SK-N-SH (cell line): ENCODE data around the gene MAML3. TPM values are rescaled to one million over a fixed set of nuclear protein-coding genes. Genes with fewer than 3 reads are reported as not detected.

Source experiments
- CTCF ChIA-PET: fragments of 300-600, 350-600 bp; formaldehyde crosslinking; extraction: SDS; loops from one replicate; lab custom pipeline; 2021; lab: Yijun Ruan, JAX
- POLR2A ChIA-PET: fragments of 350-600 bp; sonication (Branson Sonifier 250); formaldehyde crosslinking; extraction: SDS; loops from one replicate; lab custom pipeline; 2020; ENCODE audit warnings: antibody characterized with exemption, inconsistent platforms; lab: Yijun Ruan, JAX
- DNase-seq: peaks from one replicate; pipeline ENCODE4 v3.0.0; 2012
- H2AFZ ChIP-seq: fragments of 200-600 bp; sonication (generic); 2 replicates; pipeline ENCODE4 v1.8.1; 2016; ENCODE audit warnings: antibody characterized with exemption, mild to moderate bottlenecking, low read depth
- H3F3A ChIP-seq: fragments of 200-600 bp; sonication (generic); replicated peaks from 2 replicates; pipeline ENCODE3; 2016; ENCODE audit warnings: antibody characterized with exemption, mild to moderate bottlenecking; ENCODE audit not compliant: insufficient read depth
- H3K27ac ChIP-seq, 2 experiments: fragments of 200-500 bp in 1 of 2; fragments of 200-600 bp in 1 of 2; sonication (Bioruptor generic) in 1 of 2; sonication (generic), shearing (Covaris generic) in 1 of 2; 2 replicates each; pipeline versions ENCODE4 v1.5.1 to v1.6.1; 2014 to 2016; ENCODE audit warnings: low read depth in 2 of 2, inconsistent platforms in 1 of 2, low read length in 1 of 2, mild to moderate bottlenecking in 1 of 2, mixed read lengths in 1 of 2
- H3K27me3 ChIP-seq: fragments of 200-600 bp; sonication (generic), shearing (Covaris generic); 2 replicates; pipeline ENCODE4 v1.6.1; 2016; ENCODE audit warnings: mixed run types; ENCODE audit not compliant: insufficient read depth
- H3K36me3 ChIP-seq, 2 experiments: fragments of 200-500 bp in 1 of 2; fragments of 200-600 bp in 1 of 2; sonication (Bioruptor generic) in 1 of 2; sonication (generic) in 1 of 2; replicated peaks in 1 of 2; 2 replicates each; pipeline versions ENCODE3 to v1.5.1; 2014 to 2016; ENCODE audit warnings: low read length in 1 of 2, mild to moderate bottlenecking in 1 of 2; ENCODE audit not compliant: insufficient read depth in 2 of 2, control insufficient read depth in 1 of 2
- H3K4me1 ChIP-seq, 2 experiments: fragments of 200-500 bp in 1 of 2; fragments of 200-600 bp in 1 of 2; sonication (Bioruptor generic) in 1 of 2; sonication (generic), shearing (Covaris generic) in 1 of 2; 2 replicates each; pipeline versions ENCODE4 v1.5.1 to v1.6.1; 2014 to 2016; ENCODE audit warnings: low read depth in 1 of 2, low read length in 1 of 2, mixed run types in 1 of 2; ENCODE audit not compliant: insufficient read depth in 2 of 2, control insufficient read depth in 1 of 2
- H3K4me2 ChIP-seq: fragments of 200-600 bp; sonication (generic), shearing (Covaris generic); 2 replicates; pipeline ENCODE4 v1.6.1; 2017; ENCODE audit warnings: mixed run types
- H3K4me3 ChIP-seq, 2 experiments: fragments of 200-500 bp in 1 of 2; fragments of 200-600 bp in 1 of 2; sonication (Bioruptor generic) in 1 of 2; sonication (generic), shearing (Covaris generic) in 1 of 2; 2 replicates each; pipeline versions ENCODE4 v1.5.1 to v1.8.1; 2014 to 2016; ENCODE audit warnings: low read depth in 2 of 2, inconsistent platforms in 1 of 2, low read length in 1 of 2, mild to moderate bottlenecking in 1 of 2, mixed read lengths in 1 of 2, moderate library complexity in 1 of 2
- H3K79me2 ChIP-seq: fragments of 200-600 bp; sonication (generic); 2 replicates; pipeline ENCODE4 v1.8.1; 2017; ENCODE audit warnings: mild to moderate bottlenecking; ENCODE audit not compliant: insufficient read depth
- H3K9ac ChIP-seq: fragments of 200-600 bp; sonication (generic); 2 replicates; pipeline ENCODE4 v1.6.1; 2017; ENCODE audit warnings: mixed run types
- H3K9me2 ChIP-seq: fragments of 200-600 bp; sonication (generic); 2 replicates; pipeline ENCODE4 v1.6.1; 2017; ENCODE audit warnings: mixed run types
- H3K9me3 ChIP-seq: fragments of 200-600 bp; sonication (generic); 2 replicates; pipeline ENCODE4 v1.6.1; 2017; ENCODE audit warnings: mixed run types, mild to moderate bottlenecking, moderate library complexity
- H4K20me1 ChIP-seq: fragments of 200-600 bp; sonication (generic); 2 replicates; pipeline ENCODE4 v1.6.1; 2017; ENCODE audit warnings: mild to moderate bottlenecking, mixed run types; ENCODE audit not compliant: insufficient read depth
- EZH2phosphoT487 ChIP-seq: fragments of 200-600 bp; sonication (generic); IDR thresholded peaks from 2 replicates; pipeline ENCODE4 v1.6.1; 2017; ENCODE audit warnings: low read depth, mixed run types, mild to moderate bottlenecking, antibody characterized with exemption, moderate library complexity, borderline replicate concordance
- FOSL2 ChIP-seq: IDR thresholded peaks from 2 replicates; pipeline ENCODE4 v1.4.0; 2012; ENCODE audit warnings: low read depth, mild to moderate bottlenecking, moderate library complexity, borderline replicate concordance
- GATA2 ChIP-seq: sonication (generic); formaldehyde crosslinking; IDR thresholded peaks from 2 replicates; pipeline ENCODE4 v1.5.0; 2020; ENCODE audit warnings: mild to moderate bottlenecking, missing genetic modification reagents
- IRF3 ChIP-seq: fragments of 150-350 bp; IDR thresholded peaks from 2 replicates; pipeline ENCODE4 v1.6.1; 2016; ENCODE audit warnings: mild to moderate bottlenecking, low read depth, low read length
- MEF2A ChIP-seq: IDR thresholded peaks from 2 replicates; pipeline ENCODE4 v1.4.0; 2012; ENCODE audit warnings: low read depth, borderline replicate concordance
- NRF1 ChIP-seq: IDR thresholded peaks from 2 replicates; pipeline ENCODE4 v1.6.1; 2012; ENCODE audit warnings: low read depth, mild to moderate bottlenecking, low read length
- POLR2AphosphoS5 ChIP-seq: IDR thresholded peaks from 2 replicates; pipeline ENCODE4 v1.6.1; 2012; ENCODE audit warnings: low read depth, low read length
- RAD21 ChIP-seq: IDR thresholded peaks from 2 replicates; pipeline ENCODE4 v1.6.1; 2012; ENCODE audit warnings: mild to moderate bottlenecking, low read length
- RCOR1 ChIP-seq: fragments of 150-350 bp; IDR thresholded peaks from 2 replicates; pipeline ENCODE4 v1.6.1; 2017; ENCODE audit warnings: antibody characterized with exemption, low read length
- RFX5 ChIP-seq: IDR thresholded peaks from 2 replicates; pipeline ENCODE4 v1.6.1; 2012; ENCODE audit warnings: mild to moderate bottlenecking, improper control_type of control experiment, low read length
- SIN3A ChIP-seq: IDR thresholded peaks from 2 replicates; pipeline ENCODE4 v1.6.1; 2012; ENCODE audit warnings: low read depth, mild to moderate bottlenecking, low read length, moderate library complexity, borderline replicate concordance
- TCF12 ChIP-seq: IDR thresholded peaks from 2 replicates; pipeline ENCODE4 v1.4.0; 2012
- TEAD4 ChIP-seq: IDR thresholded peaks from 2 replicates; pipeline ENCODE4 v1.4.0; 2012; ENCODE audit warnings: mild to moderate bottlenecking, borderline replicate concordance; ENCODE audit not compliant: insufficient read depth
- USF1 ChIP-seq: IDR thresholded peaks from 2 replicates; pipeline ENCODE4 v1.4.0; 2012; ENCODE audit warnings: low read depth, borderline replicate concordance
- WGBS: methylation state at CpG from one replicate; pipeline ENCODE4 v1.1.6; 2017; ENCODE audit warnings: low lambda C conversion rate; 5-methylcytosine and 5-hydroxymethylcytosine counted together
- polyA plus RNA-seq, 3 experiments: library from polyadenylated mRNA; depleted of rRNA; stranded (reverse); fragments of >200 nt; gene quantifications; 2 replicates each; pipeline ENCODE4 v1.2.3, GENCODE V29; 2012
- TF ChIP-seq, protein P1 (sequence below): IDR thresholded peaks from 2 replicates; pipeline ENCODE4 v1.6.1; 2012; ENCODE audit warnings: mild to moderate bottlenecking, low read depth, low read length, moderate library complexity
- TF ChIP-seq, protein P2 (sequence below): fragments of 150-350 bp; IDR thresholded peaks from 2 replicates; pipeline ENCODE4 v1.6.1; 2017; ENCODE audit warnings: antibody characterized with exemption, low read length, low read depth, borderline replicate concordance

The MAML3 gene
- polyA plus RNA-seq, 1 of the 3 experiments (the other 2 are of a cell fraction), result 5.3 TPM

GRCh38 chr4:140081641-140082390 is 72.2 kb downstream of the MAML3 start (continued):
- TF ChIP-seq, protein P1, sequence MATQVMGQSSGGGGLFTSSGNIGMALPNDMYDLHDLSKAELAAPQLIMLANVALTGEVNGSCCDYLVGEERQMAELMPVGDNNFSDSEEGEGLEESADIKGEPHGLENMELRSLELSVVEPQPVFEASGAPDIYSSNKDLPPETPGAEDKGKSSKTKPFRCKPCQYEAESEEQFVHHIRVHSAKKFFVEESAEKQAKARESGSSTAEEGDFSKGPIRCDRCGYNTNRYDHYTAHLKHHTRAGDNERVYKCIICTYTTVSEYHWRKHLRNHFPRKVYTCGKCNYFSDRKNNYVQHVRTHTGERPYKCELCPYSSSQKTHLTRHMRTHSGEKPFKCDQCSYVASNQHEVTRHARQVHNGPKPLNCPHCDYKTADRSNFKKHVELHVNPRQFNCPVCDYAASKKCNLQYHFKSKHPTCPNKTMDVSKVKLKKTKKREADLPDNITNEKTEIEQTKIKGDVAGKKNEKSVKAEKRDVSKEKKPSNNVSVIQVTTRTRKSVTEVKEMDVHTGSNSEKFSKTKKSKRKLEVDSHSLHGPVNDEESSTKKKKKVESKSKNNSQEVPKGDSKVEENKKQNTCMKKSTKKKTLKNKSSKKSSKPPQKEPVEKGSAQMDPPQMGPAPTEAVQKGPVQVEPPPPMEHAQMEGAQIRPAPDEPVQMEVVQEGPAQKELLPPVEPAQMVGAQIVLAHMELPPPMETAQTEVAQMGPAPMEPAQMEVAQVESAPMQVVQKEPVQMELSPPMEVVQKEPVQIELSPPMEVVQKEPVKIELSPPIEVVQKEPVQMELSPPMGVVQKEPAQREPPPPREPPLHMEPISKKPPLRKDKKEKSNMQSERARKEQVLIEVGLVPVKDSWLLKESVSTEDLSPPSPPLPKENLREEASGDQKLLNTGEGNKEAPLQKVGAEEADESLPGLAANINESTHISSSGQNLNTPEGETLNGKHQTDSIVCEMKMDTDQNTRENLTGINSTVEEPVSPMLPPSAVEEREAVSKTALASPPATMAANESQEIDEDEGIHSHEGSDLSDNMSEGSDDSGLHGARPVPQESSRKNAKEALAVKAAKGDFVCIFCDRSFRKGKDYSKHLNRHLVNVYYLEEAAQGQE, result no peak
- TF ChIP-seq RAD21 (no peak), TEAD4 (no peak), NRF1 (no peak), FOSL2 (no peak), SIN3A (no peak), EZH2phosphoT487 (no peak), RFX5 (no peak), GATA2 (CRISPR knock-in tag) (peak; percentile 32; the same call in 1 of the 2 replicates), POLR2AphosphoS5 (no peak), IRF3 (no peak), RCOR1 (no peak)
- TF ChIP-seq, protein P2, sequence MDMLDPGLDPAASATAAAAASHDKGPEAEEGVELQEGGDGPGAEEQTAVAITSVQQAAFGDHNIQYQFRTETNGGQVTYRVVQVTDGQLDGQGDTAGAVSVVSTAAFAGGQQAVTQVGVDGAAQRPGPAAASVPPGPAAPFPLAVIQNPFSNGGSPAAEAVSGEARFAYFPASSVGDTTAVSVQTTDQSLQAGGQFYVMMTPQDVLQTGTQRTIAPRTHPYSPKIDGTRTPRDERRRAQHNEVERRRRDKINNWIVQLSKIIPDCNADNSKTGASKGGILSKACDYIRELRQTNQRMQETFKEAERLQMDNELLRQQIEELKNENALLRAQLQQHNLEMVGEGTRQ, result no peak

- H3K4me2 ChIP-seq, result no peak overlapping the region
- no peaks in the 10 kb centered on the region for H3K36me3 ChIP-seq
- H3F3A ChIP-seq, result no peaks in the 10 kb centered on the region
- TF ChIP-seq MEF2A (no peak), TCF12 (no peak), GATA2 (CRISPR knock-in tag) (no peak), USF1 (no peak)
- TF ChIP-seq, protein P2, result no peak
- TF ChIP-seq, protein P1, result no peak
- H3K27me3 ChIP-seq, result no peaks in the 10 kb centered on the region
- H3K4me3 ChIP-seq, result no peak overlapping the region
- H3K4me1 ChIP-seq, result peaks cover 0 to 46% of the 10 kb centered on the region in 2 experiments; a peak in 2 of 4 replicates
- H3K9me3 ChIP-seq, result no peaks in the 10 kb centered on the region
- no peak overlapping the region for H2AFZ ChIP-seq
- H3K9me2 ChIP-seq, result no peaks in the 10 kb centered on the region
- H3K27ac ChIP-seq, result peak overlapping the region in 1 of 2 experiments; percentile 94; a peak in 2 of 4 replicates
- 78% methylated on average over 2 of the region's 2 CpGs for WGBS
- H3K9ac ChIP-seq, result no peak overlapping the region
- POLR2A ChIA-PET, result no interaction called here
- CTCF ChIA-PET, result interaction anchor here (2.0 kb wide), 1 partner anchor 172 kb away, joined by 8 read pairs; no protein-coding TSS in a partner anchor
- no peak for DNase-seq
- no peaks in the 10 kb centered on the region; the same call in 1 of the 2 replicates for H3K79me2 ChIP-seq
- H4K20me1 ChIP-seq, result no peaks in the 10 kb centered on the region
Observed at GRCh38 chr4:140080883-140081282, 73.1 kb downstream of the MAML3 start.
